Activated CD4-positive, alpha-beta T cell treated with anti-CD3 and anti-CD28 coated beads, Interleukin-2, amount 10 ng/mL, durations not matched to agents 7 days and 5 days (primary cell): ENCODE data around the gene FCER1G. TPM values are rescaled to one million over a fixed set of nuclear protein-coding genes. Genes with fewer than 3 reads are reported as not detected.

Experiments
- CTCF ChIA-PET: fragments of 350-600 bp; sonication (Branson Sonifier 250); formaldehyde crosslinking; loops from one replicate; lab custom pipeline; 2021; ENCODE audit warnings: antibody characterized with exemption; lab: Charles Lee
- POLR2A ChIA-PET: fragments of 350-600 bp; sonication (Branson Sonifier 250); formaldehyde crosslinking; loops from one replicate; lab custom pipeline; 2021; ENCODE audit warnings: antibody characterized with exemption; lab: Charles Lee
- DNase-seq: peaks from one replicate; pipeline ENCODE4 v3.0.0-alpha.2; 2020
- H3K27ac Mint-ChIP-seq: one replicate; pipeline ENCODE4 v1.8.0; 2021; ENCODE audit warnings: mild to moderate bottlenecking, moderate library complexity, mixed read lengths
- H3K27me3 Mint-ChIP-seq: one replicate; pipeline ENCODE4 v1.8.0; 2021; ENCODE audit warnings: mixed read lengths
- H3K36me3 Mint-ChIP-seq: one replicate; pipeline ENCODE4 v1.8.0; 2021; ENCODE audit warnings: low read depth, mixed read lengths
- H3K4me1 Mint-ChIP-seq: one replicate; pipeline ENCODE4 v1.8.0; 2021; ENCODE audit warnings: mixed read lengths
- H3K4me3 Mint-ChIP-seq: one replicate; pipeline ENCODE4 v1.8.0; 2021; ENCODE audit warnings: mild to moderate bottlenecking, moderate library complexity, mixed read lengths
- H3K9me3 Mint-ChIP-seq: one replicate; pipeline ENCODE4 v1.8.0; 2021; ENCODE audit warnings: mixed read lengths
- total RNA-seq, 2 experiments: library from RNA; stranded (reverse); gene quantifications; one replicate each; pipeline ENCODE4 v1.2.3, GENCODE V29; 2021

FCER1G gene
- total RNA-seq, 2 experiments from 2014 or later = 1.8 to 3.0 TPM

DNA sequence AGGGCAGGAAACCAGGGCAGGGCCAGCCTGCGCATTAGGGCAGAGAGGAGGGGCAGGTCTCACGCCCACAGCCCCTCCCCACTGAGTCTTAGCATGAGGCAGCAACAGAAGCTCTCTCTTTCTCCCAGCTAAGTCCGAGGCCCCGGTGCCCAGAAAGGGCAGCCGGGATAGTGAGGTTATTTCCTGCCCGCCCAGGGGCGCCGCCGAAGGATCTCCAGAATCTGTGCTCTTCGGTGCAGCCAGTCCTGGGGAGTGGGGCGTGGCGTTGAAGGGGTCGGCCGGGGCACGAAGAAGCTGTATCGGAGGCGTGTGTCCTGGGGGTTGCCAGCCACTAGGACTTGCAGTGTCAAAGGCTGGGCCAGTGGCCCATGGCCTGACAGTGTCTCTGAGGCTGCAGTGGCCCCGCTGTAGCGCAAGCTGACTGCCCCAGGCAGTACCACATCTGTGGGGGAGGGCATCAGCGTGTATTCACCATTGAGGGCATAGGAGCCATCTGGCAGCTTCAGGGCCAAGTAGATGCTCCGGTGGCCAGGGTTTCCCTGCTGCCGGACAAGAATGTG is 24.1 kb upstream of the FCER1G start:
- peaks cover 3% of the 10 kb centered on the region for H3K36me3 Mint-ChIP-seq
- H3K4me1 Mint-ChIP-seq = peaks cover 58% of the 10 kb centered on the region
- no peak overlapping the region for H3K4me3 Mint-ChIP-seq
- DNase-seq = no peak
- no peaks in the 10 kb centered on the region for H3K9me3 Mint-ChIP-seq
- ChIA-PET CTCF (interaction anchor here (0.9 to 3.9 kb wide), 9 partner anchors 8 to 191 kb away, joined by 3 to 36 read pairs (median 4); partner anchors contain the start of genes ADAMTS4, NDUFS2, PPOX and TOMM40L), POLR2A (no interaction called here)
- H3K27me3 Mint-ChIP-seq = no peaks in the 10 kb centered on the region
- peak overlapping the region; percentile 62 for H3K27ac Mint-ChIP-seq

DNA sequence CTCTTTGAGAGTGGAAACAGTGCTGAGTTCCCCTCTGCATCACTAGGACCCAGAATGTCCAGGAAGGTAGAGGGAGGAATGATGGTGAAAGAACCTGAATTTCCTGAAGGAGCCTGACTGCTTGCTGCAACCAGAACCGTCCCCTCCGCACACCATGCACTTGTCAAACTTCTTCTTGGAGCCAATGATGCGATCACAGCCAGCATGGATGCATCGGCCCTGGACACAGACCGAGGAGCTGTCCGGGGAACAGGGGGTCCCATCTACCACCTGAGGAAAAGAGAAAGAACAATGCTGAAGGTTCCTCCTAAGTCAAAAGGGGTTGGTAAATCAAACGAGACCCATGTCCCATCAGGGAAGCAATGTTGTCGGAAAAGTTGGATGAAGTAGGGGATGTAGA is 23.1 kb upstream of the FCER1G start:
- ChIA-PET CTCF (interaction anchor here (0.9 to 3.9 kb wide), 11 partner anchors 9 to 190 kb away, joined by 3 to 36 read pairs (median 6); partner anchors contain the start of genes NDUFS2, PPOX and TOMM40L), POLR2A (no interaction called here)
- no peak overlapping the region for H3K4me3 Mint-ChIP-seq
- no peak for DNase-seq
- H3K27me3 Mint-ChIP-seq = no peaks in the 10 kb centered on the region
- no peak overlapping the region for H3K27ac Mint-ChIP-seq
- peaks cover 51% of the 10 kb centered on the region for H3K4me1 Mint-ChIP-seq
- H3K9me3 Mint-ChIP-seq = no peaks in the 10 kb centered on the region
- H3K36me3 Mint-ChIP-seq = peaks cover 3% of the 10 kb centered on the region

DNA sequence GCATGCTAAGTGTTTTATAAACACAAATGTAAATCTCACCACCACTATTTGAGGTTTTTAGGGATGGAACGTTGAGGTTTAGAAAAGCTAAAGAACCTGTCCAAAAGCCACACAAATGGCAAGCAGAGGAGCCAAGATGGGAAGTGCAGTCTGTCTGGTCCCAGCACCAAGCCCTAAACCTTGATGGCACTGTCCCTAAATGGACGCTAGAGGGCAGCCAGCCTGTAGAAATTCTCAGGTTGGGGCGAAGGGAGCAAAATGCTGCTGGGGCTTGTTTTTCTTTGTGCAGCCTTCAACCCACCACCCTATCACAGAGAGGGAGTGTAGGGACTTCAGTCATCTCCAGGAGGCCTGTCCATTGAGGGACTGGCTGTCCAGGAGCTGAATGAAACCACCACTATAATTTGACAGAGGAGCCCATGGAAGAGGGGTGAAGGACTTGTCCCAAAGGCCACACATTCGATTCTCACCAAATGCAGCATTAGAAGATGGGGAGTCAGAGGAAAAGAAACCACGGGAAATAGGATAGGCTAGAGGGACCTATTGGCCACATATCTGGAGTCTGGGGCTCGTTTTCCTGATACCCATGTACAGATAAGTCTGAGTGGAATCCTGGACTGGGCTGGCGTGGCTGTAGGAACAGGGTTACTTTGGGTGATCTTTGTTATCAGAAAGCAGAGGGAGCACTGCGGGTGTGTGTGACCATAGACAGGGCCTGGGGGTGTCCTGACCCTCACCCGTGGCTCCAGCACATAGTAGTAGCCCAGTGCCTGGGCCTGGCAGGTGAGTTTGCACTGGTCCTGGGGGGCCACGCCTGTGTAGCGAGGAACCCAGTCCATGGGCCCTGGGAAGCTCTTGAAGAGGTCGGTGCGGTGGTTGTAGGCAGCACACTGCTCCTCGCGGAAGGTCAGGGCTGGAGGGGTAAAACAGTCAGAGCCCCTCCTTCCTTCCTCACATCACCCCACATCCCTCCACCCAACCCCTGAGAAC is 22.3 kb upstream of the FCER1G start:
- Mint-ChIP-seq H3K4me1 (peaks cover 46% of the 10 kb centered on the region), H3K27me3 (no peaks in the 10 kb centered on the region), H3K4me3 (no peak overlapping the region), H3K9me3 (no peaks in the 10 kb centered on the region), H3K36me3 (no peaks in the 10 kb centered on the region), H3K27ac (peak overlapping the region; percentile 87)
- CTCF ChIA-PET = interaction anchor here (0.6 to 3.9 kb wide), 10 partner anchors 7 to 199 kb away, joined by 3 to 36 read pairs (median 7); partner anchors contain the start of genes NDUFS2 and TOMM40L
- peak; percentile 81 for DNase-seq
- POLR2A ChIA-PET = interaction anchor here (0.6 kb wide), 1 partner anchor 9 kb away, joined by 3 read pairs; the partner anchor contains the start of gene NDUFS2

DNA sequence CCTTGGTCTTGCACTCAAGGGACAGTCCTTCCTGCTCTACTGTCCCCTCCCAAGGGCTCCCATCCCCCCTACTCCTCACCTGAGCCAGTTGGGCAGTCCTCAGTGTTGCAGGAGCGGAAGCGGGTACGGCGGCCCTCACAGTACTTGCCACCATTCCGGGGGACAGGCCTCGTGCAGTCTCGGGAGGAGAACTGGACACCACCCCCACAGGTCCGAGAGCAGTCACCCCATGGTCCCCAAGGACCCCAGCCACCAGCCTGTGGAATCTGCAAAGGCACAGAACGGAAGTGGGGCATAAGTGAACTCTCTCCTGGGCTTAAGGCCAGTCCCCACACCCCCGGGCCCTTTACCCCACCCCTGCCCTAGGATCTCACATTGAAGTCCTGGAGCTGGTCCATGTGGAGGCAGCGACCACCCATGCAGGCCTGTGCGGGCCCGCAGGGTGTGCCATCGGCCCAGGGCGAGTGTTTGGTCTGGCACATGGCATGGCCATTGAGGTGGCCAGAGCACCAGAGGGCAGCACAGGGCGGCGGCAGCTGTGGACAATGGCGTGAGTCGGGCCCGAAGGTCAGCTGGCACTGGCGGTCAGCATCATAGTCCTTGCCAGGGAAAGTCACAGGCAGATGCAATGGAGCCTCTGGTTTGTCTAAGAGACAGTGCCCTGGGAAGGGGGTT is 21.4 kb upstream of the FCER1G start:
- Mint-ChIP-seq H3K9me3 (no peaks in the 10 kb centered on the region), H3K36me3 (no peaks in the 10 kb centered on the region), H3K27me3 (no peaks in the 10 kb centered on the region), H3K4me1 (peaks cover 41% of the 10 kb centered on the region), H3K4me3 (no peak overlapping the region), H3K27ac (no peak overlapping the region)
- ChIA-PET POLR2A (interaction anchor here (0.6 kb wide), 1 partner anchor 8 kb away, joined by 3 read pairs; the partner anchor contains the start of gene NDUFS2), CTCF (interaction anchor here (0.6 to 3.9 kb wide), 9 partner anchors 8 to 212 kb away, joined by 3 to 18 read pairs (median 3); partner anchors contain the start of genes APOA2, TOMM40L and USP21)
- DNase-seq = no peak

DNA sequence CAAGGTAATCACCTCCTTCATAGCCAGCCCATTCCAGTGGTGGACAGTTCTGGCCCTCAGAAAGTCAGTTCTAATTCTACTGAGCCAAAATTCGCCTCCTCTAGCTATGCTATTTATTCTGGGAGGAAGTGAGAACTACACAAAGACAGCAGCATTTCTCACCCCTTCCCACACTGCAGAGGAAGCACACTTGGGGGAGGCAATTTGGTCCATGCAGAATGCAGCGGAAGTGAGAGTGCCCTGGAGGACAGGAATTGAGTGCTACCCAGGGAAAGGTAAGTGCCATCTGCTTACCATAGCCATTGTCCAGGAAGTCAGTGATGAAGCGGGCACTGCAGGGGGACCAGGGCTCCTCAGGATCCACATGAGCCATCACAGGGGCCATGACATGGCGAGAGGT is 19.9 kb upstream of the FCER1G start:
- H3K27me3 Mint-ChIP-seq = no peaks in the 10 kb centered on the region
- peak overlapping the region; percentile 69 for H3K27ac Mint-ChIP-seq
- CTCF ChIA-PET = interaction anchor here (1.1 to 1.5 kb wide), 3 partner anchors 13 to 28 kb away, joined by 3 to 4 read pairs (median 3); partner anchors contain the start of gene APOA2
- no peak for DNase-seq
- no peak overlapping the region for H3K4me3 Mint-ChIP-seq
- H3K4me1 Mint-ChIP-seq = peaks cover 43% of the 10 kb centered on the region
- no peaks in the 10 kb centered on the region for H3K36me3 Mint-ChIP-seq
- POLR2A ChIA-PET = no interaction called here
- no peaks in the 10 kb centered on the region for H3K9me3 Mint-ChIP-seq

DNA sequence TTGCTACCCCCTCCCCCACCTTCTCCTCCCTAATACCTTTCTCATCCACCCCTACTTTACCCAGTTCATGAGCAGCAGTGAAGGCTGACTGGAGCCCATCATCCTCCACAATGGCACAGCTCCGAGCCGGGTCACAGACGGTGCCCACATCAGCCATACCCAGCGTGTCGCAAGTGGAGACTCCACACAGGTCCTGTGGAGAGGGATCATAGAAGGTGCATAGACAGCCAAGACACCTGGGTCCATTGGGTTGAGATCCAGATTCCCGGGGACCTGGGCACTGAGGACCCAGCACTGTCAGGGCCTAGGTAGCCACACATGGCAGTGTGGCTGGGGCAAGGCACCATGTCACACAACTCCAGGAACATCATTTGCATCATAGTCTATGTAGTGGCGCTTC is 19.0 kb upstream of the FCER1G start:
- ChIA-PET CTCF (interaction anchor here (1.1 kb wide), 1 partner anchor 14 kb away, joined by 4 read pairs; no protein-coding TSS in a partner anchor), POLR2A (no interaction called here)
- no peak for DNase-seq
- Mint-ChIP-seq H3K36me3 (no peaks in the 10 kb centered on the region), H3K27ac (peak overlapping the region; percentile 70), H3K4me3 (no peak overlapping the region), H3K9me3 (no peaks in the 10 kb centered on the region), H3K4me1 (peaks cover 51% of the 10 kb centered on the region), H3K27me3 (no peaks in the 10 kb centered on the region)

DNA sequence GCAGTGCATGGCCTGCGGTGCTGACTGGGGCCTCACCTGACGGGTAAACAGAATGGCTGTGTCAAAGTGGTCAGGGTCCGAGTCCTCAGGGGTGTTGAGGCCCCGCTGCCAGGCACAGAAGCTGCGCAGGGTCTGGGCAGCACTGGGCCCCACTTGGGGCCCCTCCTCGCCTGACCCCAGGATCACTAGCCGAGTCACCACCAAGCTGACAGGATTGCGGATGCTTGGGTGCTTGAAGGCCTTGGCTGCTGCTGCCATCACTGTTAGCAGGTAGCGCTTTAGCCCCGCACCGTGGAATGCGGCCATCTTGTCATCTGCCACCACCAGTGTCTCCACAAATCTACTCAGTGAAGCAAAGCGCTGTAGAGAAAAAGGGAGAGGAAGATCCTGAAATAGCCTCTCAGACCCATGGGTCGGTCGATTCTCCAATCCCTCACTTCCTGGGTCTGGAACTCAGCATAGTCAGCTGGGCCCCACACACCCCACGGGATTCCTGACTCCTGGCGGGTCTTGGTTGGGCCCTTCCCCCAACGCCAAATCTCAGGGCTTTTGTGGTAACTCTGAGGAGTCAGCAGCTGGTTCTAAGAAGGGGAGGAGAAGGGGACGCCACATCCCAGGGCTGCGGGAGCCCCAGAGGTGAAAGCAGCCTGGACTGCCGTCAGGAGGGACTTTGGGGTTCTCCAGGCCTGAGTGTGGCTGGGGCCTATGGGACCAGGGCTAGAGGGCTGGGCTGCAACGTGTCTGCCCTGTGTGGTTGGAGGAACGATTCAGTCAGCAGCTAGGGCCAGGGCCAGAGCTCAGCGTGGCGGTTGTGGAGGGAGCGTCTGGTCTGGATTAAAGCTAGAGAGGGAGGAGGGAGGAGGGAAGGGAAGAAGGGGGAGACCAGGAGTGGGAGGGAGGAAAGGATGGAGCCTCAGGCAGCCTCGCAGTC is 18.3 kb upstream of the FCER1G start:
- H3K36me3 Mint-ChIP-seq = no peaks in the 10 kb centered on the region
- H3K27ac Mint-ChIP-seq = peak overlapping the region; percentile 1
- H3K9me3 Mint-ChIP-seq = no peaks in the 10 kb centered on the region
- CTCF ChIA-PET = interaction anchor here (0.9 to 2.0 kb wide), 2 partner anchors 29 to 186 kb away, joined by 3 to 6 read pairs; partner anchors contain the start of gene TOMM40L
- DNase-seq = no peak
- peaks cover 57% of the 10 kb centered on the region for H3K4me1 Mint-ChIP-seq
- H3K4me3 Mint-ChIP-seq = no peak overlapping the region
- POLR2A ChIA-PET = no interaction called here
- H3K27me3 Mint-ChIP-seq = no peaks in the 10 kb centered on the region

DNA sequence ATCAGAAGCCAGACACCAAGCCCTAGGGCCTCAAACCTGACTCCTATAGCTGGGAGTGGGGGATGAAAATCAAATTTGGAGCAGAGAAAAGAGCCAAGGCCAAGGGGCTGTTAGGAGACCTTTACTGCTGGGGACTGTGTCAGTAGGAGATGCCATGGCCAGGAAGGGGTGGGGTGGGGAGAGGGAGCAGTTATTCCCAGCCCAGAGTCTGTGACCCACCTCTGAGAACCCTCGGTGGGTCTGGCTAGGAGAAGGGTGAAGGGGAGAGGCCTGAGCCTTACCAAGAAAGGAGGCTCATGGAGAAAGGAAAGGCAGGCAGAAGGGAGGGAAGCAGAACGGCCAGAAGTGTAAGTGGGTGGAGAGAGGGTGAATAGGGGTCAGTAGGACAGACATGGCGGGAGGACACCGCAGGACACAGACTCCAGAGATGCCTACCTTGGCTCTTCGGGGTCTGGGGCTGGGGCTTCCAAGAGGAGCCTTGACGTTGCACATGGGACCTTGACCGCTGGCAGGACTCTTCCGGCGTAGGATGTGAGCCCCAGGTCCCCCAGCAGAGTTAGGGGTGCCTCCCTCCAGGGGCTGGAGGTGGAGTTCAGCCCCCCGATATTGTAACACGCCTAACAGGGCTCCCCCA is 17.4 kb upstream of the FCER1G start:
- H3K9me3 Mint-ChIP-seq = no peaks in the 10 kb centered on the region
- H3K4me3 Mint-ChIP-seq = no peak overlapping the region
- POLR2A ChIA-PET = interaction anchor here (0.5 kb wide), 1 partner anchor 10 kb away, joined by 9 read pairs; no protein-coding TSS in a partner anchor
- peaks cover 5% of the 10 kb centered on the region for H3K36me3 Mint-ChIP-seq
- DNase-seq = no peak
- H3K27ac Mint-ChIP-seq = no peak overlapping the region
- H3K4me1 Mint-ChIP-seq = peaks cover 56% of the 10 kb centered on the region
- CTCF ChIA-PET = interaction anchor here (0.5 to 2.0 kb wide), 8 partner anchors 11 to 192 kb away, joined by 3 to 6 read pairs (median 4); partner anchors contain the start of gene TOMM40L
- no peaks in the 10 kb centered on the region for H3K27me3 Mint-ChIP-seq

DNA sequence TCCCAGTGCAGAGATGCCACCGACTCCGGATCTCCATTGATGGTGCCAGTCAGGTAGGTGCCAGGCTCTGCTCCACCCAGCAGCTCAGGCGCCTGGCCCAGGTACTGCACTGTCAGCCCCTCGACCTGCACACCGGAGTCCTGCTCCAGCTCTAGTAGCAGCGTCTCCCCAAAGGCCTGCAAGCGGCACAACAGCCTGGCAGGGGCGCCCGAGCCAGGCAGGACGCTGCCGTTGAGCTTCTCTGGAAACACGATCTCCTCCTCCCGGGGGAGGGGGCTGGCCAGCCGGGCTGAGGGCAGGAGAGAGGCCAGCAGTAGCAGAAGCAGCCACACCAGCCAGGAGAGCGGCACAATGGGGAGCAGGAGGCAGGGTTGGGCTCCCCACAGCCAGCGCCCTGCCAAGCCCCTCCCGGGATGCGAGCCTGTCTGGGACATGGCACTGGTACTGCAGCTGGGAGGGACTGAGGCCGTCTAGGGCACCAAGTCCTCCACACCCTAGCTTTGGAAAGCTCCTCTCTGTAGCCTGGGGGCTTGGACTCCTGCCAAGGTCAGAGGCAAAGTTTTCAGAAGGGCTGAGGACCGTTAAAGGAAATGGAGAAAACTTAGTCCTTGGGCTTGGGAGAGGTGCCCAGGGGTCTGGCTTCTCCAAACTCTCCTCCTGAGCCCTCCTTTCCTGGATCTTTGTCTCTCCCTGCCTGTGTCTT is 16.8 kb upstream of the FCER1G start:
- ChIA-PET CTCF (interaction anchor here (0.5 to 2.0 kb wide), 9 partner anchors 7 to 191 kb away, joined by 3 to 6 read pairs (median 4); partner anchors contain the start of gene TOMM40L), POLR2A (interaction anchor here (0.5 kb wide), 1 partner anchor 10 kb away, joined by 9 read pairs; no protein-coding TSS in a partner anchor)
- H3K4me1 Mint-ChIP-seq = peaks cover 56% of the 10 kb centered on the region
- no peak for DNase-seq
- H3K36me3 Mint-ChIP-seq = peaks cover 9% of the 10 kb centered on the region
- H3K27ac Mint-ChIP-seq = no peak overlapping the region
- H3K27me3 Mint-ChIP-seq = no peaks in the 10 kb centered on the region
- no peaks in the 10 kb centered on the region for H3K9me3 Mint-ChIP-seq
- H3K4me3 Mint-ChIP-seq = no peak overlapping the region

DNA sequence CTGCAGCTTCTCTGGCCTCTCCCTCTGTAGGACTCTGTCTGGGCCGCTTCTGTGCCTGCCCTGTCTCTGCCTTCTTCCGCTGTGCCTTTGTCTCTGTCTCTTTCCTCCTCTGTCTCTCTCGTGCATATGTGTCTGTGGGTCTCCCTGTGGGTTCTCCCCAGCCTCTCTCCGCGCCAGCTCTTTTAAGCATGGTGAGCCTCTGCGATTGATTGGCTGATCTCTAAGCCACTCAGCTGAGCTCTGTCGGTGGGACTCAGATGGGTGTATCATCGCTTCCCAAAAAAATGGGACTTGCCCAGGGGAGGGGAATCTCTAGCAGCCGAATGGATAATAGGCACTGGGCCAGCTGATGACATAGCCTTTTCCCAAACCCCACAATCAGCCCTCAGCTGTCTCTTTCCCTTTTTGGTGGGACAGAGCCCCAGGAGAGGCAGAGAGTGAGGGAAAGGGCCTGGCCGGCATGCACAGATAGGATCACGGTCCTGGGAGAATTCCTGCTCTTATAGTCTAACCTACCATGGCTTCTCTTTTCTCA is 16.1 kb upstream of the FCER1G start, which contains the start of gene ADAMTS4:
ADAMTS4 (minus strand) TSS at position 158 of the 535 bp plus-strand sequence. CDS start 427 bp downstream, outside the sequence.
- Mint-ChIP-seq H3K27me3 (no peaks in the 10 kb centered on the region), H3K9me3 (no peaks in the 10 kb centered on the region), H3K4me3 (no peak within 1 kb of the TSS), H3K27ac (peak within 1 kb of the TSS; percentile 98), H3K36me3 (peaks cover 15% of the 10 kb centered on the region), H3K4me1 (peaks cover 62% of the 10 kb centered on the region)
- ChIA-PET POLR2A (no interaction called here), CTCF (interaction anchor here (0.7 to 1.4 kb wide), 7 partner anchors 8 to 191 kb away, joined by 3 to 5 read pairs (median 4); no protein-coding TSS in a partner anchor)
- no peak for DNase-seq
